Skeletal muscle tissue (tissue), 4 donors: ENCODE results near the gene CALML6. TPM values are rescaled to one million over a fixed set of nuclear protein-coding genes. Genes with fewer than 3 reads are reported as not detected.

ENCODE experiments used
- H3K27ac ChIP-seq: one replicate; pipeline ENCODE4 v1.7.0; 2013; ENCODE audit warnings: mild to moderate bottlenecking, low read depth, low read length, inconsistent platforms
- H3K27me3 ChIP-seq, 3 donors: one replicate each; pipeline ENCODE4 v1.7.0; 2013; ENCODE audit warnings: low read length in 3 of 3; ENCODE audit not compliant: control insufficient read depth in 3 of 3, insufficient read depth in 3 of 3
- H3K36me3 ChIP-seq, 3 donors: one replicate each; pipeline ENCODE4 v1.7.0; 2013; ENCODE audit warnings: low read length in 3 of 3; ENCODE audit not compliant: control insufficient read depth in 3 of 3, insufficient read depth in 3 of 3
- H3K4me1 ChIP-seq, 3 donors: one replicate each; pipeline ENCODE4 v1.7.0; 2013; ENCODE audit warnings: low read length in 3 of 3, mild to moderate bottlenecking in 3 of 3; ENCODE audit not compliant: control insufficient read depth in 3 of 3, insufficient read depth in 3 of 3
- H3K4me3 ChIP-seq, 3 donors: one replicate each; pipeline ENCODE4 v1.7.0; 2013; ENCODE audit warnings: low read length in 3 of 3
- H3K9ac ChIP-seq, 3 donors: one replicate each; pipeline ENCODE4 v1.7.0; 2013; ENCODE audit warnings: low read length in 3 of 3, mild to moderate bottlenecking in 3 of 3, moderate library complexity in 2 of 3, low read depth in 1 of 3
- H3K9me3 ChIP-seq, 3 donors: one replicate each; pipeline ENCODE4 v1.7.0; 2013; ENCODE audit warnings: low read length in 3 of 3; ENCODE audit not compliant: control insufficient read depth in 3 of 3
- total RNA-seq: library from RNA; depleted of rRNA; stranded (reverse); fragments of >200 nt; gene quantifications from one replicate; pipeline ENCODE4 v1.2.3, GENCODE V29; 2014
- donor health status: Osteomylitis.

The CALML6 gene
- total RNA-seq, 1 donor from 2014 or later: 191 TPM

DNA sequence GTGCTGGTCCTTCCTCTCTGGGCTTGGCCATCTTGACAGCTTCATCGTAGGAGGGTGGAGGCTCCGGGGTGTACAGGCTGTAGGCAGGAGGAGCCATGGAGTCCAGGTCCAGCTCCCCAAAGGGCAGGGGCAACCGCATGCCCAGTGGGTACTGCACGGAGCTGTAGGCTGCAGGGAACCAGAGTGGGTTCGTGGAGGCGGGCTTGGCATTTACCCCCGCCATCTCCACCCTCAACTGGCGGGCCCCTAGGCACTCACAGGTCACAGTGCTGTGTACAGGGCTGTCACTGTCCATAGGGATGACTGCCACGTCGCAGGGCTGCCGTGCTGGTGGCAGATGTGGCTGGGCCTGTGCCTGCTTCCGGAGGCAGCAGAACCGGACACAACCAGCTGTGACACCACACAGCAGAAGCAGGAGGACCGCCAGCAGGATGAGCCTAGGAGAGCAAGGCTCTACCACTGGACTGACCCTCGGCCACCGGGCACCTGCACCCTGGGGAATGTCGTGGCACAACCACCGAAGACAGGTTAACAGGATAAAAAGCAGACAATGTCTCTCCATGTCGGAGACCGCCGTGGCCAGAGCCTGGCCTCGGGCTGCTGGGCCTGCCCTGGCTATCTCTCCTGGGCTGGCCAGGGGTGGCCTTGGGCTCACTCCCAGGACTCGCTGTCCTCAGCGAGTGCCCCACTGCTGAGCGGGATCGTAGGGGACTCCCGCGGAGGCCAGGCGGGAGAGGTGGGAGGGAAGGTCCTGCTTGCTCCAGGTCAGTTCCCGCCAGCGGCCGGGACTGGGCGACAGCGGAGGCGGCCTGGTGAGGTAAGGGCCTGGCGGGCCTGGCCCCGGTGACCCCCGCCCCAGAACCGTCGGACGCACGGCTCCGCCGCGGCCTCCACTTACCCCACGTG is 3.2 kb downstream of the CALML6 start:
- peak overlapping the region; percentile 91 for H3K27ac ChIP-seq
- H3K27me3 ChIP-seq: peaks cover 0 to 5% (median 0%) of the 10 kb centered on the region in 3 donors
- H3K36me3 ChIP-seq: no peaks in the 10 kb centered on the region
- no peaks in the 10 kb centered on the region for H3K9me3 ChIP-seq
- H3K9ac ChIP-seq: peak overlapping the region; percentile 72 to 92 (median 77)
- peak overlapping the region; percentile 77 to 81 (median 78) for H3K4me3 ChIP-seq
- H3K4me1 ChIP-seq: peaks cover 50 to 59% (median 56%) of the 10 kb centered on the region in 3 donors

DNA sequence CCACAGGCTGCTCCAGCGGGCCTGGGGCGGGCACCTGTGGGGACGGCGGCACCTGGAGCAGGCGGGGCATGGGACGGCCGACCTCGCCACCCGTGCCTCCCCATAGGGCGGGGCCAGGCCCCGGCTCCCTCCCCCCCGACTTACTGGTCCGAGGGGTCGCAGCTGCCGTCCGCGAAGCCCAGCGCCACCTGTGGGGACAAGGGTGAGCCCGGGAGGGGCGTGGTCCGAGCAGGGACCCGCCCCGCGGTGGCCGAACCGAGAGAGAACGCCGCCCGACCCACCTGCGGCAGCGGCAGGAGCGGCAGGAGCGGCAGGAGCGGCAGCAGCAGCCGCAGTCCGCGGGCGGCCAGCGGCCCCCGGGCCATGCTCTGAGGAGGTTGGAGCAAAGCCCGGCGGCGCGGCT is 3.8 kb downstream of the CALML6 start, which contains the start of gene TMEM52:
Gene TMEM52, minus strand, starts transcription at position 379 of the 403 bp plus-strand sequence. Its CDS starts 14 bp downstream, at position 365.
- H3K4me1 ChIP-seq: peaks cover 48 to 56% (median 53%) of the 10 kb centered on the region in 3 donors
- peak within 1 kb of the TSS; percentile 72 to 92 (median 77) for H3K9ac ChIP-seq
- peak within 1 kb of the TSS; percentile 91 for H3K27ac ChIP-seq

DNA sequence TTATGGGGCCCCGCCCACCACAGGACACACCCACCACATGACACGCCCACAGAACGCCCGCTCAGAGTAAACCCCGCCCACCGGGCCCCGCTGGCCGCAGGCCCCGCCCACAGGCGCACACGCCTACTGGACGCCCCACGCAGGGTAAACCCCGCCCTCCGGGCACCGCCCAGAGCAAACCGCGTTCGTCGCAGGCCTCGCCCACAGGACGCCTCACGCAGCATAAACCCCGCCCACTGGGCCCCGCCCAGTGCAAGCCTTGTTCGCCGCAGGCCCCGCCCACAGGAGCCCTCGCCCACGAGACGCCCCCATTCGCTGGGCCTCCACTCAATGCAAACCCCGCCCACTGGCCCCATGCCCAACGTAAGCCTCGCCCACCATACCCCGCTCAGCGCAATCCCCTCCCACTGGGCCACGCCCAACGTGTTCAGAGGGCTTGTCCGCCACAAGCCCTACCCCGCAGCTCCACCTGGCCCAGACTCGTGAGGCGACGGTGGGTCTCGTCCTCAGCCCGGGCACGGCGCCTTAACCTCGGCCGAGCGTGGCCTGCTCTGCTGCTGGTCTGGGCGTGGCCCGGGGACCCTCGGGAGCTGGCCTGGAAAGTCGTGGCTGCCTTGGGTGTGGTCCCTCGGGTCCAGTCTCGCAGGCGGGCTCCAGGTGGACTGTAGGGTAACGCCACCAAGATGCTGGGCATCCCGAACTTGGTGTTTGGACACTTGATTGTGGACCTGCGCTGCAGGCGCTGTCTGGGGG is 4.4 kb downstream of the CALML6 start:
- H3K27me3 ChIP-seq: peaks cover 0 to 3% (median 0%) of the 10 kb centered on the region in 3 donors
- H3K4me3 ChIP-seq: peak overlapping the region; percentile 23 to 81 (median 78)
- peak overlapping the region in 2 of 3 donors; percentile 62 to 72 for H3K9ac ChIP-seq
- peaks cover 42 to 50% (median 48%) of the 10 kb centered on the region in 3 donors for H3K4me1 ChIP-seq
- H3K36me3 ChIP-seq: no peaks in the 10 kb centered on the region
- peak overlapping the region; percentile 65 for H3K27ac ChIP-seq
- no peaks in the 10 kb centered on the region for H3K9me3 ChIP-seq

More for the DNA sequence above, 3.8 kb downstream of the CALML6 start, which contains the start of gene TMEM52:
- Histone ChIP-seq H3K9me3 (no peaks in the 10 kb centered on the region), H3K36me3 (no peaks in the 10 kb centered on the region), H3K4me3 (peak within 1 kb of the TSS; percentile 77 to 81 (median 78)), H3K27me3 (peaks cover 0 to 5% (median 0%) of the 10 kb centered on the region in 3 donors)

GRCh38 chr1:1920057-1920607 is 5.1 kb downstream of the CALML6 start:
- Histone ChIP-seq H3K9me3 (no peaks in the 10 kb centered on the region), H3K27ac (peak overlapping the region; percentile 65), H3K36me3 (no peaks in the 10 kb centered on the region), H3K27me3 (peaks cover 0 to 5% (median 0%) of the 10 kb centered on the region in 3 donors), H3K9ac (peak overlapping the region in 2 of 3 donors; percentile 56 to 62), H3K4me3 (peak overlapping the region in 2 of 3 donors; percentile 65 to 69), H3K4me1 (peaks cover 36 to 44% (median 41%) of the 10 kb centered on the region in 3 donors)

- H3K27ac ChIP-seq: no peak overlapping the region
- no peak overlapping the region for H3K9ac ChIP-seq
- H3K36me3 ChIP-seq: no peaks in the 10 kb centered on the region
- no peak overlapping the region for H3K4me3 ChIP-seq
- peaks cover 29 to 37% (median 34%) of the 10 kb centered on the region in 3 donors for H3K4me1 ChIP-seq
- H3K27me3 ChIP-seq: peaks cover 0 to 5% (median 0%) of the 10 kb centered on the region in 3 donors
- no peaks in the 10 kb centered on the region for H3K9me3 ChIP-seq
These were observed 5.8 kb downstream of the CALML6 start for GRCh38 chr1:1920608-1921458.

DNA sequence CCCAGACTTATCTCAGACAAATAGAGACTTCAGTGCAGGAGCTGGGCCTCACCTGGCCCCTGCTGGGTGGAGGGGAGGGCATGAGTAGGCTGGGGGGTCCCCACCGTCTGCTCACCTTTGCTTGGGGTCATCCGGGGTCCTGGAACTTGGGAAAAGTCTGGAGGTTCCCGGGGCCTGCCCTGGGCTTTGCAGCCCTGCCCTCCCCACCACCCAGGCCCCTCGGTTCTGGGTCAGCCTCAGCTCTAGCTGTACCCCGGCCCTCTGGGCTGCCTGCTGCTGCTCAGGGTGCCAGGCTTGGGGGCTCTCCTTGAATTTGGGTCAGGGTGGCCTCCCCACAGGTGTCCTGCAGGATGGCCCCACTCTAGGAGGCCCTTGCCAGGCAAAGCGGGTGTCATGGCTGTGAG is 6.4 kb downstream of the CALML6 start:
- no peaks in the 10 kb centered on the region for H3K36me3 ChIP-seq
- peaks cover 23 to 31% (median 28%) of the 10 kb centered on the region in 3 donors for H3K4me1 ChIP-seq
- H3K9ac ChIP-seq: no peak overlapping the region
- peaks cover 0 to 5% (median 0%) of the 10 kb centered on the region in 3 donors for H3K27me3 ChIP-seq
- H3K27ac ChIP-seq: no peak overlapping the region
- no peak overlapping the region for H3K4me3 ChIP-seq
- no peaks in the 10 kb centered on the region for H3K9me3 ChIP-seq

GRCh38 chr1:1921901-1922701 is 7.0 kb downstream of the CALML6 start:
- no peaks in the 10 kb centered on the region for H3K36me3 ChIP-seq
- H3K9ac ChIP-seq: no peak overlapping the region
- H3K9me3 ChIP-seq: no peaks in the 10 kb centered on the region
- H3K27ac ChIP-seq: no peak overlapping the region
- no peak overlapping the region for H3K4me3 ChIP-seq
- H3K27me3 ChIP-seq: peaks cover 0 to 5% (median 0%) of the 10 kb centered on the region in 3 donors
- peaks cover 18 to 25% (median 22%) of the 10 kb centered on the region in 3 donors for H3K4me1 ChIP-seq

- no peak overlapping the region for H3K4me3 ChIP-seq
- no peaks in the 10 kb centered on the region for H3K9me3 ChIP-seq
- peaks cover 0 to 10% (median 2%) of the 10 kb centered on the region in 3 donors for H3K27me3 ChIP-seq
- H3K4me1 ChIP-seq: peaks cover 13 to 25% (median 21%) of the 10 kb centered on the region in 3 donors
- no peaks in the 10 kb centered on the region for H3K36me3 ChIP-seq
- H3K9ac ChIP-seq: no peak overlapping the region
- H3K27ac ChIP-seq: no peak overlapping the region
These were observed 7.6 kb downstream of the CALML6 start for GRCh38 chr1:1922702-1922955.
